SK-N-MC (cell line): ENCODE data around the gene FAR2.

ENCODE experiments used
- DNase-seq: peaks from one replicate; pipeline ENCODE4 v3.0.0-alpha.2; 2011; ENCODE audit warnings: low read depth, low spot score
- H3K27ac ChIP-seq: fragments of 200-600 bp; sonication (generic); 2 replicates; pipeline ENCODE4 v1.5.1; 2016; ENCODE audit warnings: mixed run types
- H3K36me3 ChIP-seq: fragments of 200-600 bp; sonication (generic); 2 replicates; pipeline ENCODE4 v1.6.1; 2017; ENCODE audit warnings: antibody characterized with exemption, low read length, mixed read lengths; ENCODE audit not compliant: insufficient read depth
- H3K4me3 ChIP-seq: fragments of 200-600 bp; sonication (generic); 2 replicates; pipeline ENCODE4 v1.5.1; 2016
- H3K9ac ChIP-seq: fragments of 200-600 bp; sonication (generic); 2 replicates; pipeline ENCODE4 v1.8.0; 2017; ENCODE audit warnings: mixed run types, mixed read lengths; ENCODE audit not compliant: insufficient read length
- H3K9me3 ChIP-seq: fragments of 200-600 bp; sonication (generic); 2 replicates; pipeline ENCODE4 v1.6.1; 2017; ENCODE audit warnings: low read depth, mild to moderate bottlenecking, antibody characterized with exemption, low read length, moderate library complexity, mixed read lengths
- EZH2 ChIP-seq: fragments of 200-600 bp; sonication (generic); IDR thresholded peaks from one replicate; pipeline ENCODE4 v1.6.1; 2017; ENCODE audit warnings: antibody characterized with exemption
- FOXP2 ChIP-seq: optimal IDR thresholded peaks from 2 replicates; pipeline ENCODE3; 2011; ENCODE audit warnings: mild to moderate bottlenecking, moderate library complexity; ENCODE audit not compliant: insufficient read depth; ENCODE audit errors: extremely low read length, control extremely low read depth
- POLR2AphosphoS5 ChIP-seq: IDR thresholded peaks from 2 replicates; pipeline ENCODE4 v1.6.1; 2012; ENCODE audit warnings: mild to moderate bottlenecking, low read depth, low read length, borderline replicate concordance

Gene FAR2

GRCh38 chr12:29148911-29149690 is at the start of gene FAR2:
TSS of gene FAR2 (plus strand) at chr12:29149278. CDS start at chr12:29270450, 121,172 bp downstream.
- Histone ChIP-seq H3K4me3 (peak within 1 kb of the TSS; percentile 91), H3K9me3 (no peaks in the 10 kb centered on the region), H3K27ac (0 out of 2 replicates have a peak within 1 kb of the TSS, but pooled peaks have one; percentile 34), H3K36me3 (no peaks in the 10 kb centered on the region), H3K9ac (peak within 1 kb of the TSS; percentile 87)
- TF ChIP-seq POLR2AphosphoS5 (peak; percentile 42), EZH2 (no peak)
- DNase-seq, result no peak

- H3K4me3 ChIP-seq, result no peak overlapping the region
- no peak for TF ChIP-seq EZH2
- no peak for TF ChIP-seq FOXP2
- TF ChIP-seq POLR2AphosphoS5, result no peak
- H3K27ac ChIP-seq, result no peak overlapping the region
These were observed 46.3 kb upstream of the FAR2 start for GRCh38 chr12:29102741-29103140.

GRCh38 chr12:29103539-29103974 is 45.5 kb upstream of the FAR2 start:
- H3K27ac ChIP-seq, result no peak overlapping the region
- TF ChIP-seq EZH2 (no peak), POLR2AphosphoS5 (no peak), FOXP2 (no peak)
- H3K36me3 ChIP-seq, result no peaks in the 10 kb centered on the region
- no peak overlapping the region for H3K9ac ChIP-seq
- no peaks in the 10 kb centered on the region for H3K9me3 ChIP-seq
- no peak for DNase-seq
- no peak overlapping the region for H3K4me3 ChIP-seq

More at GRCh38 chr12:29102741-29103140, 46.3 kb upstream of the FAR2 start:
- H3K9me3 ChIP-seq, result no peaks in the 10 kb centered on the region
- H3K36me3 ChIP-seq, result no peaks in the 10 kb centered on the region
- no peak overlapping the region for H3K9ac ChIP-seq
- no peak for DNase-seq

- DNase-seq, result no peak
- no peaks in the 10 kb centered on the region for H3K36me3 ChIP-seq
- H3K27ac ChIP-seq, result no peak overlapping the region
- no peak overlapping the region for H3K4me3 ChIP-seq
- H3K9ac ChIP-seq, result no peak overlapping the region
- TF ChIP-seq EZH2 (no peak), POLR2AphosphoS5 (no peak), FOXP2 (no peak)
- H3K9me3 ChIP-seq, result no peaks in the 10 kb centered on the region
These were observed 44.6 kb upstream of the FAR2 start for GRCh38 chr12:29104516-29104915.

- no peaks in the 10 kb centered on the region for H3K36me3 ChIP-seq
- H3K9ac ChIP-seq, result no peak overlapping the region
- no peak for DNase-seq
- no peak overlapping the region for H3K4me3 ChIP-seq
- H3K9me3 ChIP-seq, result no peaks in the 10 kb centered on the region; the same call in 1 of the 2 replicates
- H3K27ac ChIP-seq, result no peak overlapping the region
- TF ChIP-seq POLR2AphosphoS5 (no peak), EZH2 (no peak), FOXP2 (no peak)
These were observed 38.3 kb upstream of the FAR2 start for GRCh38 chr12:29110506-29111442.

GRCh38 chr12:29113101-29113500 is 36.0 kb upstream of the FAR2 start:
- H3K9me3 ChIP-seq, result no peaks in the 10 kb centered on the region; the same call in 1 of the 2 replicates
- TF ChIP-seq FOXP2 (no peak), EZH2 (no peak), POLR2AphosphoS5 (no peak)

GRCh38 chr12:29116414-29116813 is 32.7 kb upstream of the FAR2 start:
- Histone ChIP-seq H3K9me3 (no peaks in the 10 kb centered on the region; the same call in 1 of the 2 replicates), H3K36me3 (no peaks in the 10 kb centered on the region), H3K9ac (no peak overlapping the region), H3K4me3 (no peak overlapping the region), H3K27ac (no peak overlapping the region)
- DNase-seq, result no peak
- TF ChIP-seq FOXP2 (no peak), EZH2 (no peak)

More at GRCh38 chr12:29113101-29113500, 36.0 kb upstream of the FAR2 start:
- H3K4me3 ChIP-seq, result no peak overlapping the region
- H3K9ac ChIP-seq, result no peak overlapping the region
- no peak for DNase-seq
- H3K27ac ChIP-seq, result no peak overlapping the region
- no peaks in the 10 kb centered on the region for H3K36me3 ChIP-seq

GRCh38 chr12:29131539-29131938 is 17.5 kb upstream of the FAR2 start:
- Histone ChIP-seq H3K9me3 (no peaks in the 10 kb centered on the region), H3K27ac (peak overlapping the region; percentile 78), H3K4me3 (no peak overlapping the region), H3K36me3 (no peaks in the 10 kb centered on the region), H3K9ac (no peak overlapping the region)
- no peak for DNase-seq
- no peak for TF ChIP-seq POLR2AphosphoS5
- TF ChIP-seq EZH2, result no peak
- TF ChIP-seq FOXP2, result no peak
